ENCODE results near the gene POLDIP3.

The POLDIP3 gene

GRCh38 chr22:42642806-42643633 lies 28.3 kb upstream of the POLDIP3 start:
- no peak for DNase-seq (ENCODE audit: low spot score)

GRCh38 chr22:42641801-42642413 lies 27.2 kb upstream of the POLDIP3 start:
- no peak for DNase-seq (ENCODE audit: low spot score)

GRCh38 chr22:42639541-42640241 lies 25.0 kb upstream of the POLDIP3 start:
- no peak for DNase-seq (ENCODE audit: low spot score)

GRCh38 chr22:42637555-42637954 lies 22.9 kb upstream of the POLDIP3 start:
- no peak for DNase-seq (ENCODE audit: low spot score)

GRCh38 chr22:42636506-42636905 lies 21.8 kb upstream of the POLDIP3 start:
- DNase-seq (ENCODE audit: low spot score): no peak

- no peak for DNase-seq (ENCODE audit: low spot score)
Observed at GRCh38 chr22:42635531-42635930, 20.8 kb upstream of the POLDIP3 start.

- no peak for DNase-seq (ENCODE audit: low spot score)
Observed at GRCh38 chr22:42633013-42633412, 18.3 kb upstream of the POLDIP3 start.

- no peak for DNase-seq (ENCODE audit: low spot score)
Observed at GRCh38 chr22:42632096-42632495, 17.4 kb upstream of the POLDIP3 start.

- DNase-seq (ENCODE audit: low spot score): no peak
Observed at GRCh38 chr22:42630901-42631602, 16.4 kb upstream of the POLDIP3 start.

- no peak for DNase-seq (ENCODE audit: low spot score)
Observed at GRCh38 chr22:42630211-42630610, 15.5 kb upstream of the POLDIP3 start.

GRCh38 chr22:42627981-42628380 lies 13.3 kb upstream of the POLDIP3 start:
- no peak for DNase-seq (ENCODE audit: low spot score)

- no peak for DNase-seq (ENCODE audit: low spot score)
Observed at GRCh38 chr22:42626951-42627625, 12.4 kb upstream of the POLDIP3 start.

GRCh38 chr22:42626431-42626830 lies 11.7 kb upstream of the POLDIP3 start:
- DNase-seq (ENCODE audit: low spot score): no peak

GRCh38 chr22:42625416-42625815 lies 10.7 kb upstream of the POLDIP3 start:
- DNase-seq (ENCODE audit: low spot score): no peak

- no peak for DNase-seq (ENCODE audit: low spot score)
Observed at GRCh38 chr22:42624551-42625106, 9.9 kb upstream of the POLDIP3 start.

GRCh38 chr22:42623756-42624441 lies 9.2 kb upstream of the POLDIP3 start:
- no peak for DNase-seq (ENCODE audit: low spot score)

GRCh38 chr22:42623301-42623751 lies 8.6 kb upstream of the POLDIP3 start:
- DNase-seq (ENCODE audit: low spot score): peak; percentile 51

GRCh38 chr22:42622061-42622710 lies 7.5 kb upstream of the POLDIP3 start:
- DNase-seq (ENCODE audit: low spot score): no peak

GRCh38 chr22:42621505-42622002 lies 6.9 kb upstream of the POLDIP3 start:
- DNase-seq (ENCODE audit: low spot score): peak; percentile 85

GRCh38 chr22:42620084-42620483 lies 5.4 kb upstream of the POLDIP3 start:
- no peak for DNase-seq (ENCODE audit: low spot score)

Data from germinal center (tissue), 1 donor.